A549 (cell line): Measurements from ENCODE around the gene ERAL1.

Source experiments
- CTCF ChIP-seq: fragments of >200 bp; sonication (Bioruptor Twin); formaldehyde crosslinking; IDR thresholded peaks from 3 replicates; pipeline ENCODE4 v1.5.1; 2016
- JUNB ChIP-seq: fragments of >200 bp; sonication (Bioruptor Twin); formaldehyde crosslinking; IDR thresholded peaks from 2 replicates; pipeline ENCODE4 v1.6.1; 2016
- SREBF2 ChIP-seq: fragments of 450-650 bp; IDR thresholded peaks from 2 replicates; pipeline ENCODE4 v1.6.1; 2014; ENCODE audit warnings: mild to moderate bottlenecking, moderate library complexity

GRCh38 chr17:28858801-28859355 is 4.1 kb downstream of the ERAL1 start:
- TF ChIP-seq CTCF (no peak), SREBF2 (no peak), JUNB (no peak)
